ENCODE data around the gene HPSE2.

GRCh38 chr10:98602224-98602623, 633.4 kb downstream of the HPSE2 start:
- no peak for TF ChIP-seq POLR2AphosphoS5 (IDR thresholded peaks at IDR 0.05; ENCODE audit: borderline replicate concordance, low read depth, low read length)
- TF ChIP-seq FOXP2 (optimal IDR thresholded peaks at IDR 0.05; ENCODE audit: control extremely low read depth, extremely low read length, insufficient read depth), result no peak
